ENCODE results near the gene KIF26B. TPM values are rescaled to one million over a fixed set of nuclear protein-coding genes. Genes with fewer than 3 reads are reported as not detected.

KIF26B gene
- total and polyA plus RNA-seq, 4 donors = 10.9 to 37.1 (median 19.2) TPM

DNA sequence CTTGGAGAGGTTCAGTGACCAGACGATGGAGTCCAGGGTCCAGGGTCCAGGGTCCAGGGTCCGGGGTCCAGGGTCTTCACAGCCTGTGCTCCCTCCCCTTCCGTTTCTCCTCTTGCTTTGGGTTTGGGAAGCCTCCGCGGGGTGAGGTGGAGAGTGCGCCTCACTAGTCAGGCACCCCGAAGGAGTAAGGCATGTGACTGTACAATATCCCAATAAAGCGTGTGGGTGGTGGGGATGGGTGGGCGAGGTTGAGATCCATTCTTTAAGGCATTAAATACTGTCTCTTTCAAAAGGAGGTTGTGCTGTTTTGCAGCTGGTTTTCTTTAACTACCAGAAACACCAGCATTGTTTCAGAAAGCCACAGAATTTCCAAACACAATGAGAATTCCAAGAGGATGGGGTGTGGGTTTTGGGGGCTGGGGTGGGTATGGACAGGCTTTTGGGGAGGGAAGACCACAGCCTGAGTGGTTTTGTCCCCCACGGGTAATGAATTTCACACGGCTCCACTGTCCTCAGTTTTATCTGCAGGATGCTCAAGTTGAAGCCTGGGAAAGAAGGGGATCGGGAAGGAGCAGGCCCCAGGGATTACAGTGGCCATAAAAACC is 65.7 kb downstream of the KIF26B start:
- H3K4me3 ChIP-seq (ENCODE audit: low read depth, low read length) = no peak overlapping the region
- 65% methylated on average over 5 of the region's 12 CpGs for WGBS (ENCODE audit: insufficient coverage)
- no peaks in the 10 kb centered on the region for H3K27me3 ChIP-seq (ENCODE audit: control insufficient read depth, insufficient read depth, low read length)
- no peak for DNase-seq (ENCODE audit: low read depth in 4 of 6, low spot score in 6 of 6)
- no peaks in the 10 kb centered on the region for H3K36me3 ChIP-seq (ENCODE audit: control insufficient read depth, insufficient read depth, low read length)
- H3K27ac ChIP-seq (ENCODE audit: low read depth, low read length) = no peak overlapping the region
- peaks cover 18% of the 10 kb centered on the region for H3K4me1 ChIP-seq (ENCODE audit: control insufficient read depth, insufficient read depth, low read length)
- H3K9me3 ChIP-seq (ENCODE audit: control insufficient read depth, insufficient read depth, low read length) = no peaks in the 10 kb centered on the region

DNA sequence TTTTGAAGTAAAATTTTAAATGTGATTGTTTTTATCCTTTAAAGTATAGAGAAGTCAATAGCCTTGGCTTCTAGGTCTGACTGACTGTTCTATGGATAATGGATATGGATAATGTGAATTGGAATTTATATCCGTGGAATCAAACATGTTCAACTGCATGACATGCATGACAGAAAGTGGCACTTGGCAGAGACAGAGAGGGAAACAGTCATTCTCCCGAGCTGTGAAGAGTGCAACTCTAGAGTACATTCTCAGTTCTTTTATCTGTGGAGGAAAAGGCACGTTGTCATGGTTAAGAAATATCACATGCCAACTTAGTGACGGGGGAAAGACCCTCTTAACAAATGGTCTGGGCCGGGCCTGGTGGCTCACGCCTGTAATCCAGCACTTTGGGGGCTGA is 67.0 kb downstream of the KIF26B start:
- Histone ChIP-seq H3K4me3 (ENCODE audit: low read depth, low read length) (no peak overlapping the region), H3K27me3 (ENCODE audit: control insufficient read depth, insufficient read depth, low read length) (no peaks in the 10 kb centered on the region), H3K9me3 (ENCODE audit: control insufficient read depth, insufficient read depth, low read length) (no peaks in the 10 kb centered on the region), H3K4me1 (ENCODE audit: control insufficient read depth, insufficient read depth, low read length) (peaks cover 16% of the 10 kb centered on the region), H3K27ac (ENCODE audit: low read depth, low read length) (no peak overlapping the region), H3K36me3 (ENCODE audit: control insufficient read depth, insufficient read depth, low read length) (no peaks in the 10 kb centered on the region)
- DNase-seq (ENCODE audit: low read depth in 4 of 6, low spot score in 6 of 6) = no peak
- 43% methylated on average over 5 of the region's 6 CpGs for WGBS (ENCODE audit: insufficient coverage)

GRCh38 chr1:245222931-245223595 is 68.3 kb downstream of the KIF26B start:
- Histone ChIP-seq H3K4me1 (ENCODE audit: control insufficient read depth, insufficient read depth, low read length) (peaks cover 5% of the 10 kb centered on the region), H3K9me3 (ENCODE audit: control insufficient read depth, insufficient read depth, low read length) (no peaks in the 10 kb centered on the region), H3K27ac (ENCODE audit: low read depth, low read length) (no peak overlapping the region), H3K36me3 (ENCODE audit: control insufficient read depth, insufficient read depth, low read length) (no peaks in the 10 kb centered on the region), H3K27me3 (ENCODE audit: control insufficient read depth, insufficient read depth, low read length) (no peaks in the 10 kb centered on the region), H3K4me3 (ENCODE audit: low read depth, low read length) (no peak overlapping the region)
- WGBS (ENCODE audit: insufficient coverage) = no CpG with 5 or more reads among the region's 2 CpGs
- no peak for DNase-seq (ENCODE audit: low read depth in 4 of 6, low spot score in 6 of 6)

- DNase-seq (ENCODE audit: low read depth in 4 of 6, low spot score in 6 of 6) = peak in 1 of 6 donors; percentile 57
- no peaks in the 10 kb centered on the region for H3K36me3 ChIP-seq (ENCODE audit: control insufficient read depth, insufficient read depth, low read length)
- H3K4me1 ChIP-seq (ENCODE audit: control insufficient read depth, insufficient read depth, low read length) = peaks cover 5% of the 10 kb centered on the region
- H3K27ac ChIP-seq (ENCODE audit: low read depth, low read length) = no peak overlapping the region
- no peaks in the 10 kb centered on the region for H3K27me3 ChIP-seq (ENCODE audit: control insufficient read depth, insufficient read depth, low read length)
- H3K9me3 ChIP-seq (ENCODE audit: control insufficient read depth, insufficient read depth, low read length) = no peaks in the 10 kb centered on the region
- H3K4me3 ChIP-seq (ENCODE audit: low read depth, low read length) = no peak overlapping the region
- WGBS (ENCODE audit: insufficient coverage) = 34% methylated on average over 11 of the region's 16 CpGs
These were observed 70.8 kb downstream of the KIF26B start for GRCh38 chr1:245225322-245226202.

GRCh38 chr1:245226203-245226499 is 71.4 kb downstream of the KIF26B start:
- Histone ChIP-seq H3K27me3 (ENCODE audit: control insufficient read depth, insufficient read depth, low read length) (no peaks in the 10 kb centered on the region), H3K4me3 (ENCODE audit: low read depth, low read length) (no peak overlapping the region), H3K4me1 (ENCODE audit: control insufficient read depth, insufficient read depth, low read length) (peaks cover 5% of the 10 kb centered on the region), H3K36me3 (ENCODE audit: control insufficient read depth, insufficient read depth, low read length) (no peaks in the 10 kb centered on the region), H3K27ac (ENCODE audit: low read depth, low read length) (no peak overlapping the region), H3K9me3 (ENCODE audit: control insufficient read depth, insufficient read depth, low read length) (no peaks in the 10 kb centered on the region)
- 68% methylated on average over 3 of the region's 5 CpGs for WGBS (ENCODE audit: insufficient coverage)
- no peak for DNase-seq (ENCODE audit: low read depth in 4 of 6, low spot score in 6 of 6)

DNA sequence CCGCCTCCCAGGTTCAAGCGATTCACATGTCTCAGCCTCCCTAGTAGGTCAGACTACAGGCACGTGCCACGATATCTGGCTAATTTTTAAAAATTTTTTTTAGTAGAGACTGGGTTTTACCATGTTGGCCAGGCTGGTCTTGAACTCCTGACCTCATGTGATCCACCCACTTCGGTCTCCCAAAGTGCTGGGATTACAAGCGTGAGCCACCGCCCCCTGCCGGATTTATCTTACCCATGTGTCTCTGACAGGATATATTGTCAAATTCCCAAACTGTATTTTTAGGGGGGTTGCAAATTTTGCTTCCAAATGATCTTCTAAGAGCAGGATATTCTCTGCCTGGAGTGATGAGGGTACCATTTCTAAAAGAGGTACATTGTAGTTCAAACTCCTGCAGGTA is 74.3 kb downstream of the KIF26B start:
- H3K27me3 ChIP-seq (ENCODE audit: control insufficient read depth, insufficient read depth, low read length) = no peaks in the 10 kb centered on the region
- H3K36me3 ChIP-seq (ENCODE audit: control insufficient read depth, insufficient read depth, low read length) = no peaks in the 10 kb centered on the region
- WGBS (ENCODE audit: insufficient coverage) = 96% methylated on average over 5 of the region's 8 CpGs
- H3K4me3 ChIP-seq (ENCODE audit: low read depth, low read length) = no peak overlapping the region
- H3K9me3 ChIP-seq (ENCODE audit: control insufficient read depth, insufficient read depth, low read length) = no peaks in the 10 kb centered on the region
- peaks cover 9% of the 10 kb centered on the region for H3K4me1 ChIP-seq (ENCODE audit: control insufficient read depth, insufficient read depth, low read length)
- H3K27ac ChIP-seq (ENCODE audit: low read depth, low read length) = no peak overlapping the region
- DNase-seq (ENCODE audit: low read depth in 4 of 6, low spot score in 6 of 6) = no peak

- Histone ChIP-seq H3K36me3 (ENCODE audit: control insufficient read depth, insufficient read depth, low read length) (no peaks in the 10 kb centered on the region), H3K27me3 (ENCODE audit: control insufficient read depth, insufficient read depth, low read length) (peaks cover 3% of the 10 kb centered on the region), H3K27ac (ENCODE audit: low read depth, low read length) (no peak overlapping the region), H3K4me1 (ENCODE audit: control insufficient read depth, insufficient read depth, low read length) (peaks cover 24% of the 10 kb centered on the region), H3K4me3 (ENCODE audit: low read depth, low read length) (no peak overlapping the region), H3K9me3 (ENCODE audit: control insufficient read depth, insufficient read depth, low read length) (no peaks in the 10 kb centered on the region)
- DNase-seq (ENCODE audit: low read depth in 4 of 6, low spot score in 6 of 6) = peak in 1 of 6 donors; percentile 42
- WGBS (ENCODE audit: insufficient coverage) = no CpG with 5 or more reads among the region's 6 CpGs
These were observed 78.1 kb downstream of the KIF26B start for GRCh38 chr1:245232931-245233330.

DNA sequence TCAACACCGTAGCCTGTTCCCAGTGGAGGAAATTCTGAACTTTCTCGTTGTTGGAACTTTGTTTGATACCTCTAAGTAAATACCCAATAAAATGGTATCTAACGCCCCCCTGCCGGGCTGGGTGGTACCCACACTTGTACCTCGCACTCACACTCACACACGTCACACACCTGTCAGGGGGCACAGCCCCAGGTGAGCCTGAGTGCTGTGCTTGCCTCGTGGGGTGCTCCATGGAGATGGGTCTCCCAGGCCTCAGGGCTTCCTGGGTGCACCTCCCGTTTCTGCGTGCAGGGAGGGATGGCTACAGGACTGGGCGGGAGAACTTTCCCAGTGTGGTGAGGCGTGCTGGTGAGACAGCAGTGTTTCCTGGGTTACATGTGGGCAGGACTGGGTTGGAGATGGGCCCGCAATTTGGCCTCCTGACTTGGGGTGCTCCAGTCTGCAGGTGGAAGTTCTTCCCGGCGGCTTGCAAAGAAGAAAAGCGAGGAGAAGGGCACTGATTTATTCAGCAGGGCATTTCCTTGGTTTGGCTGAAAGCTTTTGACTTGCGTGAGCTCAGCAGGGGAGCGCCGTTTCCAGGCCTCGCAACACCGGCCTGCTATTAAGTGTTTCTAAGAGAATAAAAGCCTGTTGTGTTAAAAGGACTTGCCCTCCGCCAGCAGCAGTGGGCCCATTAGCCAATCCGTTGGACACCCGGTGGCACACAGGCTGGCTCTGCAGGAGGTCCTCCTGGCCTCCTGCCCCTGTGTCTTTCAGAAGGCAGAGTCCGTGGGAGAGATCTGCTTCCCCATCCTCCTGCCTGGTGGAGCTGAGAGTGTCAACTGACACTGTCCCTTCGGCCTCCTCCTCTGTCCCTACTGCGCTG is 79.7 kb downstream of the KIF26B start:
- no peaks in the 10 kb centered on the region for H3K9me3 ChIP-seq (ENCODE audit: control insufficient read depth, insufficient read depth, low read length)
- peak in 5 of 6 donors; percentile 31 to 86 (median 53) for DNase-seq (ENCODE audit: low read depth in 4 of 6, low spot score in 6 of 6)
- WGBS (ENCODE audit: insufficient coverage) = 23% methylated on average over 18 of the region's 26 CpGs
- no peak overlapping the region for H3K27ac ChIP-seq (ENCODE audit: low read depth, low read length)
- no peaks in the 10 kb centered on the region for H3K36me3 ChIP-seq (ENCODE audit: control insufficient read depth, insufficient read depth, low read length)
- peaks cover 3% of the 10 kb centered on the region for H3K27me3 ChIP-seq (ENCODE audit: control insufficient read depth, insufficient read depth, low read length)
- peaks cover 24% of the 10 kb centered on the region for H3K4me1 ChIP-seq (ENCODE audit: control insufficient read depth, insufficient read depth, low read length)
- H3K4me3 ChIP-seq (ENCODE audit: low read depth, low read length) = no peak overlapping the region

GRCh38 chr1:245235156-245235555 is 80.4 kb downstream of the KIF26B start:
- H3K27me3 ChIP-seq (ENCODE audit: control insufficient read depth, insufficient read depth, low read length) = peaks cover 3% of the 10 kb centered on the region
- peak in 1 of 6 donors; percentile 25 for DNase-seq (ENCODE audit: low read depth in 4 of 6, low spot score in 6 of 6)
- 28% methylated on average over 2 of the region's 6 CpGs for WGBS (ENCODE audit: insufficient coverage)

More at GRCh38 chr1:245235156-245235555, 80.4 kb downstream of the KIF26B start:
- Histone ChIP-seq H3K36me3 (ENCODE audit: control insufficient read depth, insufficient read depth, low read length) (no peaks in the 10 kb centered on the region), H3K4me3 (ENCODE audit: low read depth, low read length) (no peak overlapping the region), H3K9me3 (ENCODE audit: control insufficient read depth, insufficient read depth, low read length) (no peaks in the 10 kb centered on the region), H3K4me1 (ENCODE audit: control insufficient read depth, insufficient read depth, low read length) (peaks cover 24% of the 10 kb centered on the region), H3K27ac (ENCODE audit: low read depth, low read length) (no peak overlapping the region)

All from spinal cord (tissue), 10 donors.